Measurements from ENCODE around the gene REM2. TPM values are rescaled to one million over a fixed set of nuclear protein-coding genes. Genes with fewer than 3 reads are reported as not detected.
A peak's percentile ranks its signal among the peaks of the same experiment; 100 is the strongest.

REM2 gene
- total RNA-seq, 1 experiment from 2014 or later = 0.18 TPM

- intact Hi-C loops (cut with micrococcal nuclease; ENCODE audit: unreplicated experiment) = no loop called here
- peaks cover 8% of the 10 kb centered on the region; the same call in 1 of the 2 replicates for H3K4me1 ChIP-seq (ENCODE audit: control insufficient read depth, insufficient read depth, low read length)
- no peaks in the 10 kb centered on the region; the same call in 1 of the 2 replicates for H3K36me3 ChIP-seq (ENCODE audit: control insufficient read depth, insufficient read depth, low read length)
- ChIA-PET POLR2A (interaction anchor here (0.6 kb wide), 1 partner anchor 294 kb away, joined by 8 read pairs; no protein-coding TSS in a partner anchor), CTCF (interaction anchor here (0.6 to 1.0 kb wide), 4 partner anchors 14 to 592 kb away, joined by 3 to 7 read pairs (median 4); no protein-coding TSS in a partner anchor)
- no peaks in the 10 kb centered on the region for H3K9me3 ChIP-seq (ENCODE audit: control insufficient read depth, insufficient read depth, low read depth, low read length)
- no peaks in the 10 kb centered on the region for H3K27me3 ChIP-seq (ENCODE audit: control insufficient read depth, insufficient read depth, low read length)
- TF ChIP-seq REST (IDR thresholded peaks at IDR 0.05; ENCODE audit: insufficient read depth in 1 of 2, low read depth in 2 of 2, low read length in 1 of 2) (no peak), CTCF (IDR thresholded peaks at IDR 0.05) (peak; percentile 93), SIN3A (IDR thresholded peaks at IDR 0.05; ENCODE audit: borderline replicate concordance, insufficient read depth, low read depth, low read length) (0 out of 2 replicates have a peak, but pooled peaks have one; percentile 12)
- no TSS peak for BruUV-seq (replicated peaks)
- in situ Hi-C loops (cut with HindIII; ENCODE audit: low pct_unique_long_range_greater_than_20kb, low sequenced_read_pairs) = no loop called here
- H3K4me3 ChIP-seq (ENCODE audit: low read depth in 2 of 2, low read length in 2 of 2) = peak overlapping the region; percentile 67 to 84
- ATAC-seq (peak; percentile 75), DNase-seq (ENCODE audit: low read depth, low spot score) (no peak)
- peak overlapping the region; percentile 80 for H3K27ac ChIP-seq (ENCODE audit: low read length)
Measured at GRCh38 chr14:22872033-22872832, 10.8 kb upstream of the REM2 start.

- H3K27ac ChIP-seq (ENCODE audit: low read length) = peak overlapping the region; percentile 80
- TSS peak; percentile 50 for BruUV-seq (replicated peaks)
- in situ Hi-C loops (cut with HindIII; ENCODE audit: low pct_unique_long_range_greater_than_20kb, low sequenced_read_pairs) (no loop called here), intact Hi-C loops (cut with micrococcal nuclease; ENCODE audit: unreplicated experiment) (no loop called here)
- no peak for ATAC-seq
- H3K4me1 ChIP-seq (ENCODE audit: control insufficient read depth, insufficient read depth, low read length) = peaks cover 8% of the 10 kb centered on the region; the same call in 1 of the 2 replicates
- ChIA-PET POLR2A (interaction anchor here (0.6 kb wide), 1 partner anchor 295 kb away, joined by 8 read pairs; no protein-coding TSS in a partner anchor), CTCF (interaction anchor here (0.6 to 1.0 kb wide), 6 partner anchors 14 to 593 kb away, joined by 3 to 14 read pairs (median 6); no protein-coding TSS in a partner anchor)
- no peaks in the 10 kb centered on the region for H3K27me3 ChIP-seq (ENCODE audit: control insufficient read depth, insufficient read depth, low read length)
- no peaks in the 10 kb centered on the region for H3K9me3 ChIP-seq (ENCODE audit: control insufficient read depth, insufficient read depth, low read depth, low read length)
- no peak for DNase-seq (ENCODE audit: low read depth, low spot score)
- H3K36me3 ChIP-seq (ENCODE audit: control insufficient read depth, insufficient read depth, low read length) = no peaks in the 10 kb centered on the region; the same call in 1 of the 2 replicates
- no peak; the same call in 1 of the 2 replicates for TF ChIP-seq CTCF (IDR thresholded peaks at IDR 0.05)
- no peak for TF ChIP-seq SIN3A (IDR thresholded peaks at IDR 0.05; ENCODE audit: borderline replicate concordance, insufficient read depth, low read depth, low read length)
- TF ChIP-seq TCF7L2 (IDR thresholded peaks at IDR 0.05; ENCODE audit: low read depth, low read length) = no peak
- TF ChIP-seq REST (IDR thresholded peaks at IDR 0.05; ENCODE audit: insufficient read depth in 1 of 2, low read depth in 2 of 2, low read length in 1 of 2) = no peak
- no peak for TF ChIP-seq POLR2AphosphoS5 (IDR thresholded peaks at IDR 0.05; ENCODE audit: low read depth, low read length)
- H3K4me3 ChIP-seq (ENCODE audit: low read depth in 2 of 2, low read length in 2 of 2) = peak overlapping the region; percentile 67 to 84
Measured at GRCh38 chr14:22872833-22873520, 10.0 kb upstream of the REM2 start.
